Inferior parietal cortex (tissue), 1 donor: ENCODE results near the gene NCK2.

Experiments
- DNase-seq: peaks from one replicate; pipeline ENCODE4 v3.0.0-alpha.2; 2016; ENCODE audit errors: extremely low spot score

Gene NCK2

DNA sequence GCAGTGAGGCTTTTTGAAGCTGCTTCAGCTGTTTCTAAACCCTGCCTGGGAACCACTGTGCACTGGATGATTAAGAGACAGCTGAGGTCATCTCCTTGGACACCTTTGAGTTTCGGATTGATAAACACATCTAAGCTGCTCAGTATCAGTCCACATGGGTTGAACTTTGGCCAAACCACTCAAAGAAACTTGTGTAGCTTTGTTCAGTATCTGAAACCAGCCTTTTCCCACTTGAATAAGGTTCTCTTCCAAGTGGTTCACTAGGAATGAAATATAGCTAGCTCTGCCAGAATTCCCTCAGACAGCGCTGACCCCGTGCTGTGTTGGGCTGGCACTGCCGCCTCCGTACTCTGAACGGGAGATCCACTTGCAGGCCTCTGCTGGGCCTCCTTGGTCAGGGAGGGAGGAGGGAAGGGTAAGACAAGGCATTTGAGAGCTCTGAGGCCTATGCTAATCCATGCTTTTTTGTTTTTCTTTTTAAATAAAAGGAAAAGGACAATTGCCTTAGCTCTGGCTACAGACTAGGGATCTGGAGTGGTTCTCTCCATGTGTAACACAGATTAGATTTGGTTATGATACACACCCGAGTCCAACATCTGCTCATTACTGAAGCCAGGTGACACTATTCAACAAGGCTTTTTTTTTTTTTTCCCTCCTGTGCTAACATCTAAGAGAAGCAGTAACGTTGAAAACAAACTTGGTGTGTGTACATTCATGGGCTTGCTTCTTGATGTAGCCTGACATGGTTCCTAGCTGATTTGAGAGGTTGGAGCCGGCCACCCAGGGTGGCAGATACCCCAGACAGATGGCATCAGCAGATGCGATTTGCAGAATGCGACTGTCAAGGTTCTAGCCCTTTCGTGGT lies 67.7 kb downstream of the NCK2 start:
- DNase-seq, result no peak

- DNase-seq, result no peak
Observed at GRCh38 chr2:105813045-105813315, 68.3 kb downstream of the NCK2 start.

DNA sequence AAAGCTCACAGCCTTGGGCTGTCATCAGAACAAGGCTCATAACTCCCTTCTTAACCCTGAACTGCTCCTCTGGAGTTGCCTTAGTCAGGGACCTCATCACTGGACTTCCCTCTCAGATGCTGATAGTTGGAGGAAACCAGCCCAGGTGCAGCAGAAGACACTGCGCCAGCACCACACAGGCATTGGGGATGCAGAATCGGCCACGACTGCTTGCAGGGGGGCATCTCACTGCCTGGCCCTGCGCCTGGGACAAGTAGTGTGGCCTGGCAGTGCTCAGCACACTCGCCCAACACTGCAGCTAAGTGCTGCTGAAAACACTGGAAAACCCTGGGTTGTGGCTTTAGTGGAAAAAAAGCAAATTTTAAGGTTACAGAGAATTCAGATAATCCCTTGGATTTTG lies 68.7 kb downstream of the NCK2 start:
- no peak for DNase-seq

DNA sequence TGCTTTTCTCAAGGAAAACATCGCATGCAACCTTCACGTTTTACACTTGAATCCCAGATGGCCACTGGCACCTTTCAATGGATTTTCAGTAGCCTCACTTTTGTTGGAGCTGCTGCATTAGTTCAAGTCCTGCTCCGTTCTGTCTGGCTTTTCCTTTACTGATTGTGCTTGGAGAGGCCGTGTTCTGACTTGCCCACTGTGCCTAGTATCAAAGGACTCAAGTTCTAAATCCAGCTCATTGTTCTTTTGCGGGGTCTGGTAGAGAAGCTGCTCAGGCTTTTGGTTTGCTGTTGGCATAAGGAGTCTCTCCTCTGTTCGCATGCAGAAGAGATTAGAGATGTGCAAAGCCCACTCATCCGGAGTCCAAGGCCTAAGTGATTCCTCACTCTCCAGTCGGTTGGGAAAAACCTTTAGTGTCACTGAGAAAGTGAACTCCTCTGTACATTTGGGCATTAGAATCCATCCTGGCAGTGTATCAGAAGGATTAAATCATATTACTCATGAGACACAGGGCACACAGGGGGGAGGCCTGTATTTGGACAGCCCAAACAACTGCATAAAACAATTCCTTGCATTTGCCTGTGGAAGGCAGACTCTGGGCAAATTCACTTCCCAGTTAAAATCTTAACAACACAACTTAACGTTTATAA lies 69.7 kb downstream of the NCK2 start:
- no peak for DNase-seq

GRCh38 chr2:105815401-105815800 lies 70.7 kb downstream of the NCK2 start:
- DNase-seq, result no peak

GRCh38 chr2:105820151-105820550 lies 75.4 kb downstream of the NCK2 start:
- no peak for DNase-seq

DNA sequence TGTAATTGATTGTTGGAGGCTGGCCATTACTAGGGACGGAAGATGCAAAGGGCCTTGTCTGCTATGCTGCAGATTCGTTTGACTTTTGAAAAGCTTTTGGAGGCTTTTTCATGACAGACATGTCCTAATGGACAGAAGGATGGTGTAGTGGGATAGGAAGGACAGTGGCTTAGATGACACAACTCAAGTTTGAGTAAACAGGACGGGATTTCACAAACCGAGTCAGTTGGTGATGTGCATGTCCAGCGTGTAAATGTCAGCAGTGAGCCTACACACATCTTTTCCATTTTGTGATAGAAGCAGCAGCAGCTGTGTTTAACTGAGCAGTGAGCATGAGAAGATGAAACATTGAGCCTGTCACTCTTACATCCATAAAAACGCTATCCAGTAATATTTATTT lies 76.0 kb downstream of the NCK2 start:
- no peak for DNase-seq

GRCh38 chr2:105821428-105822125 lies 76.9 kb downstream of the NCK2 start:
- no peak for DNase-seq

- no peak for DNase-seq
Observed at GRCh38 chr2:105822186-105822585, 77.5 kb downstream of the NCK2 start.

DNA sequence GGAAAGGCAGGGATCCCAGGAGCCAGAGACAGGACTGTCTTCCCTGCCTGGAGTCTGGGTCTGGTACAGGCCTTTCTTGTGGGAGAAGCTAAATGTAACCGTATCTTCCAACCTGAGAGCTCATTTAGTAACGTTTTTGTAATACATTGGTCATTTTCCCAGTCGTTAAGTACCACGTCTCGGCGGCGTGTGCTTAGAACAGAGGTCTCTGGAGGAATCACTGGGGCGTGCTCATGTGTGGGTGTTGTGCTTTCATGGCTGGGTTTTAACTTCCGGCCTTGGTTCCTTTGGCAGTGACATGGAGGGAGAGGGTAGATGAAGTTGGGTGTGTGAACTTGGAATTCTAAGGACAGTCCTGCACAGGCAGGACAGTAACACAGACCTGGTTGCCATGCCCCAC lies 79.7 kb downstream of the NCK2 start:
- DNase-seq, result no peak

DNA sequence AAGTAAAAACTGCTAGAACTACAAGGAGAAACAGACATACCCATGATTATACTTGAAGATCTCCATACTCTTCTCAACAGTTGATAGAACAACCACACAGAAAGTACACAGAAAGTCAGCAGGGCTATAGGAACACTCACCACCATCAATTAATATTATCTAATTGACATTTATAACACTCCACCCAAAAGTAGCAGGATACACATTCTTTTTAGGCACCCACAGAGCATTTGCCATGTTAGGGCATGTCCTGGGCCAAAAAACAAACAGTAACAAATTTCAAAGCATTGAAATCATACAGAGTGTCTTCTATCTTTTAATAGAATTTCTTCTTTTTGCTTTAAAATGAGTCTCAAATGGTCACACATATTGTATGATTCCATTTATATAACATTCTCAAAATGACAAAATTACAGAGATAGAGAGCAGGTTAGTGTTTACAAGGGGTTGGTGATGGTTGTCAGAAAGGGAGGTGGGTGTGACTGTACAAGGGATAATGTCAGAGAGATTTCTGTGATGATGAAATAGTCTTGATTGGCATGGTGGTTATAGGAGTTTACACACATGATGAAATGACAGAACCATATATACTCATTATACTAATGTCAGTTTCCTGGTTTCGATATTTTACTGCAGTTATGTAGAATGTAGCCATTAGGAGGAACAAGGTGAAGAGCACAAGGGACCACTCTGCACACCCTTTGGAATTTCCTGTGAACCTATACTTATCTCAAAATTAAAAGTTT lies 82.8 kb downstream of the NCK2 start:
- DNase-seq, result no peak

- DNase-seq, result no peak
Observed at GRCh38 chr2:105828558-105828957, 83.8 kb downstream of the NCK2 start.

- DNase-seq, result no peak
Observed at GRCh38 chr2:105834931-105835330, 90.2 kb downstream of the NCK2 start.

- no peak for DNase-seq
Observed at GRCh38 chr2:105836341-105836740, 91.6 kb downstream of the NCK2 start.

DNA sequence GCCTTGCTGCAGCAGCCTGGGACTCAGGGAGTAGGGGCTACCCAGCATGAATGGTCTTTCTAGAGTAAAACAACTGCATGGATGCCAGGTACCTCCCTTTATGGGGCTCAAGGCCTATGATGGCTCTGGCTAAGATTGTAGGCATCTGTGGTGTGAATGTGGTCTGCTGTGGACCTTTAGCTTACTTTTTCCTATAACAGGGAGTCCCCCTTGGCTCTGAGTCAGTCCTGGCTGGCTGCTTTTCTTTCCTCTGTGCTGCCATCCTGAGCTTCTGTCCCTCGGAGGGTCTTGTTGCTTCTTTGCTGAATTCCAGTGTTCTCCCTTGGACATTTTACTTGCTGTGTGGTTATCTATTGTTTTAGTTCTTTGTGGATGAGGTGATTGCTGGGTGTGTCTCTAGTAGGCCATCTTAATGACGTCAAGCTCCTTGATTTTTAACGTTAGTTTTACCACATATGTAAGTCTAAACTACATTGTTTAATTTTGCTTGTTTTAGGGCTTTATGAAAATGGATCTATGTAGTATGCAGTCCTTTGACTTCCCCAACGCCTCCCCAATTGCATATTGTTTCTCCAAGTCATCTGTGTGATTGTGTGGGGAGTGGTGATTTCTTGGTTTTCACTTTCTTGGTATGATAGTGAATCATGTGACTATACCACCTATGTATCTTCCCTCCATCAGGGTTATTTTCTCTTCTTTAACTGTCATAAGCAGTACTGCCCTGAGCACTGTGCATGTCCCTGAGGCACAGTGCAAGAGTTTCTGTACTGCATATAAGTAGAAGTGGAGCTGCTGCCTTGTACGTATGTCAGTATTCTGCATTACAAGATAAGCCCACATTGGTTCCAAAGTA lies 92.4 kb downstream of the NCK2 start:
- DNase-seq, result no peak

GRCh38 chr2:105839793-105840192 lies 95.1 kb downstream of the NCK2 start:
- DNase-seq, result no peak

DNA sequence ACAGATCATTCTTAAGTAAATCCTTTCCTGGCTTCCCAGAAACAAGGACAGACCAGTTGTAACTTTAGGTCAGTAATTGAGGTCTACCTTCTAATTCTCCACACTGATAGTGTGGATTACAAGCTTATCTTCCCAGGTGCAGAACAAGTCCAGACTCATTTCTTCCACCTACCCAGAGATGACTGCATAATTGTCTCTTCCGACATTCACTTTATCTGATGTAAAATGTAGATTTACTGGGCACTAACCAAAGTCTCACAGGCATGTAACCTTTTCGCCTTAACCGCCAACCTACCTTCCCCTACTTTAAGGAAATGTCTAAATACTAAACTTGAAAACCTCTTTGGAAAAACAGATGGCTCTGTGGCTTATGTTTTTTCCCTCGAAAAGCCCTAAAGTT lies 96.2 kb downstream of the NCK2 start:
- no peak for DNase-seq

DNA sequence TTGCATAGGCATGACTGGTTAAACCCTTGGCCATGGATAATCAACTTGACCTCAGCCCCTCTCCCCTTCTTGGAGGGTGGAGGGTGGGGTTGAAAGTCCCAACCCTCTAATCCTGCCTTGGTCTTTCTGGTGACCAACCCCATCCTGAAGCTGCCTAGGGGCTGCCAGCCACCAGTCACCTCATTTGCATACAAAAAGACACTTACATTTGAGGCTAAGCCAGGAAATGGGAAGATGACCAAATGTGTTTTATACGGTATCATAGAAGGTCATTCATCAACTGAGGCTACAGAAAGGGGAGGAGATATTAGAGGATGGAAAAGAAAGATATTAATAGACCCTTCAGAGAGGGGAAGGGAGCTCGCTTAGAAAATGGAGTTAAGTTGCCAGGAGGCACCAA lies 96.8 kb downstream of the NCK2 start:
- DNase-seq, result no peak

GRCh38 chr2:105842555-105842954 lies 97.8 kb downstream of the NCK2 start:
- DNase-seq, result no peak

- DNase-seq, result no peak
Observed at GRCh38 chr2:105843476-105844374, 99.0 kb downstream of the NCK2 start.
